Lower lobe of right lung (tissue), 2 donors: Measurements from ENCODE around the gene HES6. TPM values are rescaled to one million over a fixed set of nuclear protein-coding genes. Genes with fewer than 3 reads are reported as not detected.
A peak's percentile ranks its signal among the peaks of the same experiment; 100 is the strongest.

Experiments
- ATAC-seq, 2 donors: fragments of 200-7000 bp; cut with Tn5 transposase; one replicate each; pipeline ENCODE4 v1.9.1; 2020 to 2022; ENCODE audit warnings: mild to moderate bottlenecking in 2 of 2, moderate library complexity in 2 of 2
- DNase-seq: peaks from one replicate; pipeline ENCODE4 v3.0.0-alpha.2; 2020
- H3K27ac ChIP-seq: fragments of 200-600 bp; one replicate; pipeline ENCODE4 v1.8.0; 2022
- H3K27me3 ChIP-seq: fragments of 200-600 bp; one replicate; pipeline ENCODE4 v1.8.0; 2022; ENCODE audit warnings: low read depth
- H3K36me3 ChIP-seq: fragments of 200-600 bp; one replicate; pipeline ENCODE4 v1.8.0; 2022; ENCODE audit warnings: mild to moderate bottlenecking
- H3K4me1 ChIP-seq: fragments of 200-600 bp; one replicate; pipeline ENCODE4 v1.8.0; 2022
- H3K4me3 ChIP-seq: fragments of 200-600 bp; one replicate; pipeline ENCODE4 v1.8.0; 2022; ENCODE audit warnings: mild to moderate bottlenecking
- H3K9me3 ChIP-seq: fragments of 200-600 bp; one replicate; pipeline ENCODE4 v1.8.0; 2022
- intact Hi-C: fragments of 100-400 bp; cut with DNase I; formaldehyde crosslinking; loops from one replicate; pipeline ENCODE4 v1.11.0; 2022
- total RNA-seq: library from RNA; stranded (reverse); fragmentation: NEBNext Ultra II Directional; extraction: Animal tissue kit (Norgen Biotek cat#: 25700); gene quantifications from one replicate; pipeline ENCODE4 v1.2.1, GENCODE V29; 2021
- TF ChIP-seq, protein P1 (sequence below): fragments of 200-600 bp; IDR thresholded peaks from one replicate; pipeline ENCODE4 v1.8.0; 2022; ENCODE audit warnings: antibody characterized with exemption, mild to moderate bottlenecking
- donor health status: DM: no; HTN: yes; CAD: no; lungs with severe emphysema.

Gene HES6
- total RNA-seq, 1 donor from 2014 or later, result 6.1 TPM

DNA sequence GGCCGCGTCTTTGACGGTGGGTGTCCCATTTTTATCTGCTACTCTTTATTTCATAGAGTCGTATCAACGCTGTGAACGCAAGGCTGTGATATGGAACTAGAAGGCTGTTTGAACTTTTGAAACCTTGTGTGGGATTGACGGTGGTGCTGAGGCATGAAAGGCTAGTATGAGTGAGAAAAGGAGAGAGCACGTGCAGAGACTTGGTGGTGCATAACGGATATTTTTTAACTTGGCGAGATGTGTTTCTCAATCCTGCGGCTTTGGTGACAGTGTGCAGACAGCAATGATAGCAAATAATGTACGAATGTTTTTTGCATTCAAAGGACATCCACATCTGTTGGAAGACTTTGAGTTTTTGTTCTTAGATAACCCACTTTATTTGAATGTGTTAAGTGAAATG is 6.2 kb downstream of the HES6 start:
- H3K4me3 ChIP-seq, result no peak overlapping the region
- H3K9me3 ChIP-seq, result no peaks in the 10 kb centered on the region
- ATAC-seq, result no peak
- DNase-seq, result no peak
- no peak overlapping the region for H3K27ac ChIP-seq
- H3K36me3 ChIP-seq, result no peaks in the 10 kb centered on the region
- H3K4me1 ChIP-seq, result peaks cover 13% of the 10 kb centered on the region
- H3K27me3 ChIP-seq, result peaks cover 4% of the 10 kb centered on the region
- intact Hi-C loops, result no loop called here
- TF ChIP-seq, protein P1, sequence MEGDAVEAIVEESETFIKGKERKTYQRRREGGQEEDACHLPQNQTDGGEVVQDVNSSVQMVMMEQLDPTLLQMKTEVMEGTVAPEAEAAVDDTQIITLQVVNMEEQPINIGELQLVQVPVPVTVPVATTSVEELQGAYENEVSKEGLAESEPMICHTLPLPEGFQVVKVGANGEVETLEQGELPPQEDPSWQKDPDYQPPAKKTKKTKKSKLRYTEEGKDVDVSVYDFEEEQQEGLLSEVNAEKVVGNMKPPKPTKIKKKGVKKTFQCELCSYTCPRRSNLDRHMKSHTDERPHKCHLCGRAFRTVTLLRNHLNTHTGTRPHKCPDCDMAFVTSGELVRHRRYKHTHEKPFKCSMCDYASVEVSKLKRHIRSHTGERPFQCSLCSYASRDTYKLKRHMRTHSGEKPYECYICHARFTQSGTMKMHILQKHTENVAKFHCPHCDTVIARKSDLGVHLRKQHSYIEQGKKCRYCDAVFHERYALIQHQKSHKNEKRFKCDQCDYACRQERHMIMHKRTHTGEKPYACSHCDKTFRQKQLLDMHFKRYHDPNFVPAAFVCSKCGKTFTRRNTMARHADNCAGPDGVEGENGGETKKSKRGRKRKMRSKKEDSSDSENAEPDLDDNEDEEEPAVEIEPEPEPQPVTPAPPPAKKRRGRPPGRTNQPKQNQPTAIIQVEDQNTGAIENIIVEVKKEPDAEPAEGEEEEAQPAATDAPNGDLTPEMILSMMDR, result no peak

DNA sequence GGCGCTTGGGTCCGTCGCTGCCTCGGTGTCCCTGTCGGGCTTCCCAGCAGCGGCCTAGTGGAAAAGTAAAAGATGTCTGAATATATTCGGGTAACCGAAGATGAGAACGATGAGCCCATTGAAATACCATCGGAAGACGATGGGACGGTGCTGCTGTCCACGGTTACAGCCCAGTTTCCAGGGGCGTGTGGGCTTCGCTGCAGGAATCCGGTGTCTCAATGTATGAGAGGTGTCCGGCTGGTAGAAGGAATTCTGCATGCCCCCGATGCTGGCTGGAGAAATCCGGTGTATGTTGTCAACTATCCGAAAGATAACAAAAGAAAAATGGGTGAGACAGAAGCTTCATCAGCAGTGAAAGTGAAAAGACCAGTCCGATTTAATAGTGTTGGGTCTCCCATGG is 8.0 kb downstream of the HES6 start:
- DNase-seq, result no peak
- no peaks in the 10 kb centered on the region for H3K9me3 ChIP-seq
- ATAC-seq, result no peak
- intact Hi-C loops, result no loop called here
- H3K27ac ChIP-seq, result no peak overlapping the region
- peak overlapping the region; percentile 72 for H3K4me3 ChIP-seq
- H3K27me3 ChIP-seq, result no peaks in the 10 kb centered on the region
- H3K4me1 ChIP-seq, result peaks cover 13% of the 10 kb centered on the region
- TF ChIP-seq, protein P1, result no peak
- no peaks in the 10 kb centered on the region for H3K36me3 ChIP-seq

DNA sequence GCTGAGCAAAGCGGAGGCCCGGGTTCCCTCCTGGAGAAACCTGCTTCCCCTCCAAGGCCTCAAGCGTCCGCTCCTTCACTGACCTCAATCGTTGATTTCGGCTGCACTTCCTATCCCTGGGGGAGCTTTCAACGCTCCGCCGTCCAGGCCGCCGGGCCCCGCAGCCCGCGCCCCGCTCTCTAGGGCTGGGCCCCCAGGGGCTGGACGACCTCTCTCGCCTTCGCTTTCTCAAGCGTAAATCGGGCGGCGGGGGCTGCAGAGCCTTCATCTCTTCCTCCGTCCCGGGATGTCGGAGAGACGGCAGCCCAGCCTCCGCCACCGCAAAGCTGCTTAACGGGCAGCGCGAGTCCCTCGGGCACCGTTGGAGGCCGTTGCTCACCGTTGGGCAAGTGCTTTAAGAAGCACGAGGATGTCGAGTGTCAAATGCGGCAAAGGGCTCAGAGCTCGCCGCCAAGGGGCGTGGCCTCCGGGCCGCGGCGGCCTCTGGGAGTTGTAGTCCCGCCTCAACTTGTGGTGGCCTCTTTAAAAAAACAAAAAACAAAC is 8.5 kb downstream of the HES6 start:
- Histone ChIP-seq H3K4me3 (peak overlapping the region; percentile 72), H3K4me1 (peaks cover 13% of the 10 kb centered on the region), H3K27me3 (no peaks in the 10 kb centered on the region), H3K27ac (peak overlapping the region; percentile 67), H3K36me3 (no peaks in the 10 kb centered on the region), H3K9me3 (no peaks in the 10 kb centered on the region)
- peak; percentile 77 to 88 for ATAC-seq
- TF ChIP-seq, protein P1, result no peak
- DNase-seq, result peak; percentile 88
- intact Hi-C loops, result no loop called here

- H3K4me1 ChIP-seq, result peaks cover 13% of the 10 kb centered on the region
- H3K9me3 ChIP-seq, result no peaks in the 10 kb centered on the region
- DNase-seq (no peak), ATAC-seq (no peak)
- intact Hi-C loops, result no loop called here
- H3K36me3 ChIP-seq, result no peaks in the 10 kb centered on the region
- no peak overlapping the region for H3K27ac ChIP-seq
- H3K27me3 ChIP-seq, result no peaks in the 10 kb centered on the region
- TF ChIP-seq, protein P1, result no peak
- peak overlapping the region; percentile 72 for H3K4me3 ChIP-seq
Observed at GRCh38 chr2:238230699-238231098, 9.1 kb downstream of the HES6 start.

DNA sequence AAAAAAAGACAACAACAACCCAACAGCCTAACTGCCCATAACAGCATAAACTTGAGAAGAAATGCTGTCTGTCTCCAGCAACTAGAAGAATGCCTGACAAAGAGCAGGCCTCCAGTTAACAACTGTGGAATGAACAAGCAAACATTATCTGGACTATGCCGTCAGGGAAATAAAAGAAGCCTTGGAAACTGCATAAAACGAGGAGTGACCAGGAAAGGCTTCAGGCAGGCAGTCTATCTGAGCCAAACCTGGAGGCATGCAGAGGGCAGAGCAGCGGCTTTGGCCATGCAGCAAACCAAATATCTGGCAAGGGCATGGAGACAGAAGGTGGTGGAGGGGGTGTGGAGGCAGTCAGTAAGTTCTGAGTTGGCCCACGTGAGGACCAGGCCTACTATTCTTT is 11.1 kb downstream of the HES6 start:
- intact Hi-C loops, result no loop called here
- DNase-seq, result no peak
- peaks cover 13% of the 10 kb centered on the region for H3K4me1 ChIP-seq

More for the DNA sequence above, 11.1 kb downstream of the HES6 start:
- Histone ChIP-seq H3K9me3 (no peaks in the 10 kb centered on the region), H3K27ac (no peak overlapping the region), H3K36me3 (no peaks in the 10 kb centered on the region), H3K4me3 (no peak overlapping the region), H3K27me3 (no peaks in the 10 kb centered on the region)
- ATAC-seq, result no peak
- TF ChIP-seq, protein P1, result no peak
